HL-60 (cell line): ENCODE measurements around the gene FEZ2.

ENCODE experiments used
- CTCF ChIP-seq: IDR thresholded peaks from one replicate; pipeline ENCODE4 v1.5.1; 2011; ENCODE audit warnings: low read length, control low read depth, inconsistent platforms; ENCODE audit not compliant: insufficient read depth
- GABPA ChIP-seq: IDR thresholded peaks from 2 replicates; pipeline ENCODE4 v1.6.1; 2012; ENCODE audit warnings: low read depth
- POLR2AphosphoS5 ChIP-seq: IDR thresholded peaks from 2 replicates; pipeline ENCODE4 v1.6.1; 2012; ENCODE audit warnings: low read depth
- REST ChIP-seq: IDR thresholded peaks from 2 replicates; pipeline ENCODE4 v1.6.1; 2012; ENCODE audit warnings: low read depth; ENCODE audit not compliant: insufficient replicate concordance
- SPI1 ChIP-seq: IDR thresholded peaks from 2 replicates; pipeline ENCODE4 v1.6.1; 2012; ENCODE audit warnings: low read depth, mild to moderate bottlenecking, borderline replicate concordance

DNA sequence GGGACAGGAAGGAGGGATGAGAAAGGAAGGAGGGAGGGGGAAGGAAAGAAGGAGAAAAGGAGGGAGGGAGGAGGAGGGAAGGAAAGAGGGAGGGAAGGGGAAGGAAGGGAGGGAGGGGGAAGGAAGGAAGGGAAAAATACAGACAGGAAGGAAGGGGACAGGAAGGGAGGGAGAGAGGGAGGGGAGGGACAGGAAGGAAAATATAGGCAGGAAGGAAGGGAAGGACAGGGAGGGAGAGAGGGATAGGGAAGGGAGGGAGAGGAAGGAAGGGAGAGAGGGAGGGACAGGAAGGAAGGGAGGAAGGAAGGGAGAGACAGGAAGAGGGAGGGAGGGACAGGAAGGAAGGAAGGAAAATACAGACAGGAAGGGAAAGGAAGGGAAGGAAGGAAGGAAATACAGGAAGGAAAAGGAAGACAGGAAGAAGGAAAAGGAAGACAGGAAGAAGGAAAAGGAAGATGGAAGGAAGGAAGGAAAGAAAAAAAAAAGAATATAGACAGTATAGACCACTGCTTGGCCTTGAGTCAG is 63.6 kb downstream of the FEZ2 start:
- TF ChIP-seq CTCF = no peak
- no peak for TF ChIP-seq GABPA
- no peak for TF ChIP-seq REST
- no peak for TF ChIP-seq POLR2AphosphoS5
- no peak for TF ChIP-seq SPI1
